GM21717 (cell line): ENCODE data around the gene ANKRD26.

Experiments
- ATAC-seq: cut with Tn5 transposase; IDR thresholded peaks from one replicate; pipeline ENCODE4 v1.9.1; 2021; ENCODE audit warnings: mild to moderate bottlenecking, moderate library complexity; ENCODE audit not compliant: unreplicated experiment

The ANKRD26 gene

DNA sequence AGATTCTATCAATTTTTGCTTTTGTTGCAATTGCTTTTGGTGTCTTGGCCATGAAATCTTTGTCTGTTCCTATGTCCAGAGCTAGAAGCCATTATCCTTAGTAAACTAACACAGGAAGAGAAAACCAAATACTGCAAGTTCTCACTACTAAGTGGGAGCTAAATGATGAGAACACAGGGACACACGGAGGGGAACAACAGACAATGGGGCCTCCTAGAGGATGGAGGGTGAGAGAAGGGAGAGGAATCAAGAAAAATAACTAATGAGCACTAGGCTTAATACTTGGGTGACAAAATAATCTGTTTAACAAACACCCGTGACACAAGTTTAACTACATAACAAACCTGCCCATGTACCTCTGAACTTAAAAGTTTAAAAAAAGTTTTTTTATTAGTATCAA is 78.2 kb downstream of the ANKRD26 start:
- no peak for ATAC-seq

DNA sequence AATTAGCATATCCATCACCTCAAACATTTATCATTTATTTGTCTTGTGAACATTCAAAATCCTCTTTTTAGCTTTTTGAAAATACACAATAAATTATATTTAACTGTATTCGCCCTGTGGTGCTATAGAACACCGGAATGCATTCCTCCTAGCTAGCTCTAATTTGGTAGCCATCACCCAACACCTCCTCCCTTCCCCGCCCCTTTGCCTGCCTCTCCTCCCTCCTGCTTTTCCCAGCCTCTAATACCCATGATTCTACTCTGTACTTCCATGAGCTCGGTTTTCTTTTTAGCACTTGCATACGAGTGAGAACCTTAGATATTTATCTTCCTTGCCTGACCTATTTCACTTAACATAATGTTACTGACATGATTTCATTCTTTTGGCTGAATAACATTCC is 80.1 kb downstream of the ANKRD26 start:
- ATAC-seq = no peak

DNA sequence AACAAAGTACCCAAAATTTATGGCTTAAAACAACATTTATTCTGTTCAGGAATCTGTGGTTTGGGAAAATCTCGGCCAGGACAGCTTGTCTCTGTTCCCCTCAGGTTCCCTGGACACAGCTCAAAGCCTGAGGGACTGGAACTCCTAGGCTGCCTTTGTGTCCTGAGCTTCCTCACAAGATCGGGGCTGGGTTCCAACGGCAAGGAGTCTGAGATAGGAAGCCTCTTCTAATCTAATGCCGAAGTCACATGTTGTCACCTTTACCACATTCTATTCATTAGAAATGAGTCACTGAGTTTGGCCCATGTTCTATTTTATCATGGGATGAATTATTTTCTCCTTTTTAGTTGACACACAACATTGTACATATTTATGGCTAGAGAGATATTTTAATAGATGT is 80.5 kb downstream of the ANKRD26 start:
- no peak for ATAC-seq

DNA sequence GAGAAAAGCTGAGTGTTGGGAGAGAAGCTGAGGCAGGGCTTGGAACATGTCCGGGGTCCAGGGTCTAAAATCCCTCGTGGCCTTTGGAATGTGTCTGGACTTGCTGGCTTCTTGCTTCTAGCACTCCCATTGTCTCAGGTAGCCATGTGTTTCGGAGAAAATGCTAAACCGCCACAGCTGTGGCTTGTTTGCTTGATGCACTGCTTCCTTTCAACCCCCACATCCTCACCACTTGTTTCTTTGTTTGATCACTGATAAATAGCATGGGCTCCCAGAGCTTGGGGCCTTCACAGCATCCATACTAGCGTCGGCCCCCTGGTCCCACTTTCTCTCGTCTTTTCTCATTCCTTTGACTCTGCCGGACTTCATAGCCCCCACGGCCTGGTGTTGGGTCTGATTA is 102.7 kb downstream of the ANKRD26 start:
- no peak for ATAC-seq

DNA sequence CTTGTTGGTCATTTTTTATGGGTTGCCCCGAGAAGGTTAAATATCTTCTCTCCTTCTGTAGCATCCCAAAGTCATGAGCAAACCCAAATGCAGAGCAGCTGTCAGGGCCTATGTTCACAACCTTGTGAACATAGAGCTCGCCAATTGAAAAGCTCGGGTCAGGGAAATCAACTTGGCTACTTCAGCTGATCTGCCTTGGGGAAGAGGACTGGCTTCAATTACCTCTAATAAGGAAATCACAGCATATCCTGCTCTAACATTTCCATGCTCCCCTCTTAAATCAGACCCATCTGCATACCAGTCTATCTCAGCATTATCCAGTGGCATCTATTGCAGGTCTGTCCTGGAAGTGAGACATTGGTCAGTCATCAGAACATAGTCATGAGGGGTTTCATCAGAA is 105.6 kb downstream of the ANKRD26 start:
- ATAC-seq = no peak

DNA sequence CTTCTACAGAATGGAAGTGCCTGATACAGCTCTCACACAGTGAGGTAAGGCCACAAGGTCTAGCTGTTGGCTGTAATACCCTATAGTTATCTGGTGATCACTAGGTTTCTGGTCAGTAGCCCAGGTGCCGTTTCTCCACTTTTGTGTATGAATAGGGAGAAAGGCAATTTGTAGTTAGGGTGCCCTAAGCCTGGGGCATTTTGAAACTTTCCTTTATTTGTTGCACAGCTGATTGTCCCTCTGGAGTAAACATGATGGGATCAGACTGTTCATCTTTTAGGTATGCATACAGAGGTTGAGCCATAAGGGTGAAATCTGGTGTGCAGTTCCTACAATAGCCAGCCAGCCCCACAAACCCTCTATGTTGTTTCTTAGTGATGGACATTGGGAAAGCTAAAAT is 112.4 kb downstream of the ANKRD26 start:
- no peak for ATAC-seq

DNA sequence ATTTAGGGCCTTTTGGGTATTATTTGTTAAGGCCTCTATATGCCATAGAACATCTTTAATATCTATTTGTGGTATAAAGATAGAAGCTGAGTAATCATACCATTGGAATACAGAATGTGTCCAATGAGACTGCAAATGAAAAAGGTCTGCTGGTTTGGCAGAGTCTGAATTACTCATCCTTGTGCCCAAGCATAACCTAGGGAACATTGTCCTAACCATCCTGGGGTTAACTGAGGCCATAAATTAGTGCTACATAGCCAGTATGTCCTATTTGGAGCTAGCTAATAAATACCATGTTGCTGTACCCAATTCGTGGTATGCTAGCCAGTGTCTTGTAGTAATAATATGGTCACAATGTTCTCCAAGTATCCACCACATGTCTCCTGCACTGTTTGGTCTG is 117.1 kb downstream of the ANKRD26 start:
- no peak for ATAC-seq

DNA sequence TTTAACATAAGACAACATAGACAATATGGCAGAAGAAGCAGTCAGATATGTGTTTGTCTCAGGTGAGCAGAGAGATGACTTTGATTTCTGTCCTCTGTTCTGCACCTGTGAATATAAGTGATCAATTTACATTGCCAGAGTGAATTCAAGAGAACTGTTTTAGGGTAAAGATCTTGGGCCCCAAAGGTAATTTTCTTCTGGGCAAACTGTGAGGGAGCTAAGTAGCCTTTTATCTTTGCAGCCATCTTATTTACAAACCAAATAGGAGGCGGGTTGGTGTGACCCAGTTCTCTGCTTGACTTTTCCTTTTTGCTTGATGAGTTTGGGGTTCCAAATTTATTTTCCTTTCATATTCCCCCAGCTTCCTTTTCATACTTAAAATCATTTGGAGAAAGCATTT is 118.2 kb downstream of the ANKRD26 start:
- no peak for ATAC-seq

DNA sequence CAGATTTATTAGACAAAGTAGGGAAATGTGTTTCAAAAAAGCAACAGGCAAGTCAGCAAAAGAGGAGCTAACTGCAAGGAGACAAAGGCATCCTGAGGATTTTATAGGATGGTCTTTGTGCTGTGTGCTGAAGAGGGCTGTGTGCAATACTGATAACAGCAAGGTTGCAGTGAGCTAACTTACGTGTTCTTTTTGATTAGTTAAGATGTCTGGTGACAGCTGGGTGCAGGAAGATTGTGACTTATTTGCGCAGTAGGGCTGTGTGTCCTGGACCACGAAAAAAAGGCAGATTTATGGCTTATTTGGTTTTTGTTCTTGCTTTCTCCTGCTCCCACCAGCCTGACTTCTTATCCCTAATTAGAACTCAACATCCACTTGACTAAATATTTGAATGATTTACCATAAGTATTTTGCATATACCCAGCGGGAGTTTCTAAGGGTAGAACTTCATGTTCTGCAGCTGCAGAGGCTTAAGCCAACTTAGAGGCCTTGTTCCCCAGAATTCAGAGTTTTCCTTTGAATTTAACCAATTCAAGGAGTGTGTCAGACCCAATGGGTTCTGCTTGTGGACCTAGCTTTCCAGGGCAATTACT is 119.0 kb downstream of the ANKRD26 start:
- no peak for ATAC-seq

DNA sequence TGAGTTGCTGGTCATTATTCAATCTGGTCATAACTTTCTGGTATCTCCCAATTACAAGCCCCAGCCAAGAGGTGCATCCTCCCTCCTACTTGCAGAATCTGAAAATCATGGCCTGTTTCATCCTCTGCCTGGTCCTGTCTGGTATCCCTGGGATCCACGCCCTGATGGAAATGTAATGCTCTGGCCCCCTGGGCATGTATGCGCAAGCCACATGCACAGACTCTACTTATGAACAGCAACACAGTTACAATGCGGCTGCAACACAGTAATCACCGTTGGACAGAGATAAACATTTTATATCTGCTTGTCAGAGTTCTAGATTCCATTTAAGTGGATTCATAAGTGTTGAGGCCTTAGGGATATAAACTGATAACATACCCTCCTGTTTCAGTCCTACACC is 121.8 kb downstream of the ANKRD26 start:
- ATAC-seq = no peak

DNA sequence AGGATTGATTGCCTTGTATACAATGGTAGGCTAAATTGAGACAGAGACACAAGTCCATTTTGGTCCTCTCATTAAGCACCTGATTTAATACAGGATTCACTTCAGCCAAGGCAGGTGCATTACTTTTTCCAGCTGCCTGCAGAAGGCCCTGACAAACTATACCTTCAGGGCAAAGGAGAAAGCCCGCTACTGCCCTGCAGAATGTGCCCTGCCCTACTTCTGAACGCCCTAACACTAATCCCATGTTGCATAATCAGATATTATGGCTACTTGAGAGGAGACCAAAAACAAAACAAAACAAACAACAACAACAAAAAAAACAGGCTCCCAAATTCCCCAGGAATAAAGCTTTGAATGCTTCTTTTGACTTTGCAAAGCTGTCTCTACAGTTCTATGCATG is 122.7 kb downstream of the ANKRD26 start:
- no peak for ATAC-seq

DNA sequence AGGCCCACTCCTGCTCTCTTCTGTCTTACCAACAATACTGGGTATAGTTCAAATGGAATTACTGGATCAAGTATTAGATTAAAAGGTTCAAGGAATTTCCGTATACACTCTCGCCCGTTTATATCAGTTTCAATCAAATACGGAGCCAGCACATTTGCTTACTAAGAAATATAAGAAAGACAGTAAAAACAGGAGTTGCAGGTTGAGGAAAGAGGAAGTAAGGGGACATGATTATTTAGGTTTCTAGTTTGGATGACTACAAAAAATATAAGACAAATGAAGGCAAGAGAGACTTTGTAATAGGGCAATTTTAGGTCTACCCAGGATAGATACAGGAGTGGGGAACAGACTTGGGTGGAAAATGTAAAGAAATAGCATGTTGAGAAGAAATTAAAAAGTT is 129.6 kb downstream of the ANKRD26 start:
- no peak for ATAC-seq

DNA sequence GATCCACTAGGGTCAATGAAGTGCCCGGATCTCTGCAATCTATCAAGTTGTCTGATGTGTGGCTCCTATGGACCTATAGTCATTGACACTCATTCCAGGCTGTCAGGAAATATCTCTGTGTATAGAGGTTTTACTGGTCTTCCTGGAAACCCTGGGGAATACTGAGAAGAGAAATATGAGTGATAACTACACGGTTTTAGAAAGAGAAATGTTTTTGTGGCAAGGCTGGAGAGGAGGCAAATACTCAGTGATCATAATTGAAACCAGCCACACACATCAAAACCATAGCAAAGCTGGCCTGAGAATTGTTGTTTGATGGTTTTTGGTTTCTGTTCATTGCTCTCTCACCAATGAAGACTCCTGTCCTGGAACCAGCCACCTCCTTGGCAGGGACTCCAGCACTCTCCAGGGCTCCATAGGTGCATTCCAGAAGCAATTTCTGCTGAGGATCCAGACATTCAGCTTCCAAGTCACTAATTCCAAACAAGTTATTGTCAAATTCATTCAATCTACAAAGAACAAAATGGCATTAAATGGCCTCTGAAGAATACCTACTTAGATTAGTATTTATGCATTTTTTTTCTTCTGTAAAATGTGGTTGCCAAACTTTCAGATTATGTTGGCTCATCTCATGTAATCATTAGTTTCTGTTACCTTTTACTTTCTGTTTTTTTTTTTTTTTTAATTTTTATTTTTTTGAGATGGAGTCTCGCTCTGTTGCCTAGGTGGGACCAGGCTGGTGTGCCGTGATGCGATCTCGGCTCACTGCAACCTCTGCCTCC is 131.0 kb downstream of the ANKRD26 start:
- ATAC-seq = peak; percentile 84

DNA sequence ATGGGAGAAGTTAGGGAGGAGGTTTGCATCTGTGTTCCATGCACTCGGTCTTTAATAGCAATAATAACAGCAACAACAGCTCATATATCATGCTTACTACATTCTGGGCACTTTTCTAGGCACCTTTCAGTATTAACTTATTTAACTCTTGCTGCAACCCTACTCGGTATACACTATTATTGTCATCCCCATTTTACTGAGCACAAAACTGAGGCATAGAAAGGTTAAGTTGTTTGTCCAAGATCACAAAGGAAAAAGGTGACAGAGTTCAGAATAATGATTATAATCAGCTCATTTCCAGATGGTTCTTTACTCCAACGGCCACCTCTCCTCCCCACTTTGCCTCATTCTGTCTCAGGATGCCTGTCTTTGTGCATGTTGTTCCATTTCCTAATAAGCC is 137.5 kb downstream of the ANKRD26 start:
- ATAC-seq = no peak

DNA sequence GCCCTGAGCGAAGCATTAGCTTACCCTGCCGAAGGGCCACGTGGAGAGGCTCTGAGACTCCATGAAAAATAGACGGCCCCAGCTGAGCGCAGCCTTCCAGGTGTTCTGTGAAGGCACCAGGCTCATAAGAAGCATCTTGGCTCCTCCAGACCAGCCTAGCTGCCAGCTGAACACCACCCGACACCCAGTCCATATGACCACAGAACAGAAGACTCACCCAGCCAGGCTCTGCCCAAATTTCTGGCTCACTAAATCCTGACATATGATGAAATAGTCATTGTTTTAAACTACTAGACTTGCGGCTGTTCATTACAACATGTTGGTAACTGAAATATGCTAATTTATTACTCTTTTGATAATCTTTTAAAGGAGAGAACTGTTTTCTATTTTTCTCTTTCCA is 140.0 kb downstream of the ANKRD26 start:
- ATAC-seq = no peak

DNA sequence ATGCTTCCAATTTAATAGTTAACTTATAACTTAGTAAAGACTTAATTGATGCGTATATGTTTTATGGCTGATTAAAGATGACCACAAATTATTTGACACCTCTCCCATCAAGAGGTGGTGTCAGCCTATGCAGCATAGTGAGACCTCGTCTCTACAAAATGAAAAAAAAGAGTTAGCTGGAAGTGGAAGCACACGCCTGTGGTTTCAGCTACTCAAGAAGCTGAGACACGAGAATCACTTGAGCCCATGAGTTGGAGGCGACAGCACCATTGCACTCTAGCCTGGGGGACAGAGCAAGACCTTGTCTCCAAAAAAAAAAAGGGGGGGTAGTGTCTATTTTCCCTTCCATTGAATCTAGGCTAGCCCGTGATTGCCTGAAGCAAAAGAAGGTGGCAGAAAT is 140.5 kb downstream of the ANKRD26 start:
- no peak for ATAC-seq
